Measurements from ENCODE around the gene SOCS7.

The SOCS7 gene

GRCh38 chr17:38341035-38341721 is 10.5 kb upstream of the SOCS7 start:
- H3K4me3 ChIP-seq (ENCODE audit: low read depth, low read length): no peak overlapping the region
- ChIA-PET CTCF (interaction anchor here (1.2 to 6.1 kb wide), 10 partner anchors 8 to 73 kb away, joined by 4 to 74 read pairs (median 5); partner anchors contain the start of gene SOCS7), POLR2A (interaction anchor here (0.9 kb wide), 2 partner anchors 11 to 21 kb away, joined by 3 to 4 read pairs; partner anchors contain the start of gene SOCS7)
- no peak for DNase-seq (ENCODE audit: low read depth, low spot score)
- TF ChIP-seq CTCF (IDR thresholded peaks at IDR 0.05; ENCODE audit: insufficient read depth, low read length, missing control alignments): no peak

- POLR2A ChIA-PET: no interaction called here
- DNase-seq (ENCODE audit: low read depth, low spot score): no peak
- CTCF ChIA-PET: interaction anchor here (0.8 to 14.4 kb wide), 8 partner anchors 7 to 69 kb away, joined by 3 to 456 read pairs (median 6); partner anchors contain the start of gene SOCS7
Measured at GRCh38 chr17:38342886-38343607, 8.6 kb upstream of the SOCS7 start.

GRCh38 chr17:38343608-38344419 is 7.8 kb upstream of the SOCS7 start, which contains the start of gene GPR179:
TSS of gene GPR179 (minus strand) at chr17:38343956. CDS start at chr17:38343789, 167 bp downstream.
- no peak within 1 kb of the TSS for H3K4me3 ChIP-seq (ENCODE audit: low read depth, low read length)
- CTCF ChIA-PET: interaction anchor here (1.0 to 14.4 kb wide), 5 partner anchors 8 to 68 kb away, joined by 4 to 456 read pairs (median 14); no protein-coding TSS in a partner anchor
- POLR2A ChIA-PET: no interaction called here
- TF ChIP-seq CTCF (IDR thresholded peaks at IDR 0.05; ENCODE audit: insufficient read depth, low read length, missing control alignments): no peak
- no peak for DNase-seq (ENCODE audit: low read depth, low spot score)

More at GRCh38 chr17:38342886-38343607, 8.6 kb upstream of the SOCS7 start:
- no peak overlapping the region for H3K4me3 ChIP-seq (ENCODE audit: low read depth, low read length)
- TF ChIP-seq CTCF (IDR thresholded peaks at IDR 0.05; ENCODE audit: insufficient read depth, low read length, missing control alignments): no peak

GRCh38 chr17:38344420-38344745 is 7.3 kb upstream of the SOCS7 start:
- ChIA-PET POLR2A (no interaction called here), CTCF (interaction anchor here (1.0 to 14.4 kb wide), 5 partner anchors 9 to 323 kb away, joined by 3 to 456 read pairs (median 14); no protein-coding TSS in a partner anchor)
- H3K4me3 ChIP-seq (ENCODE audit: low read depth, low read length): no peak overlapping the region
- no peak for TF ChIP-seq CTCF (IDR thresholded peaks at IDR 0.05; ENCODE audit: insufficient read depth, low read length, missing control alignments)
- no peak for DNase-seq (ENCODE audit: low read depth, low spot score)

- POLR2A ChIA-PET: no interaction called here
Measured at GRCh38 chr17:38345743-38346142, 5.9 kb upstream of the SOCS7 start.

More at GRCh38 chr17:38345743-38346142, 5.9 kb upstream of the SOCS7 start:
- CTCF ChIA-PET: interaction anchor here (1.0 to 14.4 kb wide), 8 partner anchors 10 to 322 kb away, joined by 3 to 456 read pairs (median 10); no protein-coding TSS in a partner anchor
- no peak for TF ChIP-seq CTCF (IDR thresholded peaks at IDR 0.05; ENCODE audit: insufficient read depth, low read length, missing control alignments)
- no peak for DNase-seq (ENCODE audit: low read depth, low spot score)
- H3K4me3 ChIP-seq (ENCODE audit: low read depth, low read length): no peak overlapping the region
